Cerebellar nuclear complex (tissue), 1 donor: ENCODE measurements around the gene BAIAP3.

Experiments
- DNase-seq, 2 experiments: peaks; one replicate each; lab custom pipeline; 2025; lab: John Stamatoyannopoulos, UW

The BAIAP3 gene

DNA sequence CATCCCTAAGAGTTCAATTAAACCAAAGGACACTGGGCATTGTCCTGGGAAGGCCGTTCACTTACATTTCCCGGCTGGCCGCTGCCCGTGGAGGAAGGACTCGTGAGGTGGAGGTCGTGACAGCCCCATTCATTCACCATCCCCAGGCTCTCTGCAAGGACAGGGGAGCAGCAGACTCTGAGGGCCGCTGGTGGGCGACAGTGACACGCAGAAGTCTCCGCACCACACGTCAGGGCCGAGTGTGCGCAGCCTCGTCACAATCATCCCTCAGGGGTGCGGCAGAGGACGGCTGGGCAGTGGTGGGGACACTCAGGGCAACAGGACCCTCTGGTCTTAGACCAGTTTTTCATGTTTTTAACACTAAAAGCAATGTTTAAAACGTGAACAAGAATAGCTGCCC, 59.4 kb downstream of the BAIAP3 start:
- DNase-seq = no peak

DNA sequence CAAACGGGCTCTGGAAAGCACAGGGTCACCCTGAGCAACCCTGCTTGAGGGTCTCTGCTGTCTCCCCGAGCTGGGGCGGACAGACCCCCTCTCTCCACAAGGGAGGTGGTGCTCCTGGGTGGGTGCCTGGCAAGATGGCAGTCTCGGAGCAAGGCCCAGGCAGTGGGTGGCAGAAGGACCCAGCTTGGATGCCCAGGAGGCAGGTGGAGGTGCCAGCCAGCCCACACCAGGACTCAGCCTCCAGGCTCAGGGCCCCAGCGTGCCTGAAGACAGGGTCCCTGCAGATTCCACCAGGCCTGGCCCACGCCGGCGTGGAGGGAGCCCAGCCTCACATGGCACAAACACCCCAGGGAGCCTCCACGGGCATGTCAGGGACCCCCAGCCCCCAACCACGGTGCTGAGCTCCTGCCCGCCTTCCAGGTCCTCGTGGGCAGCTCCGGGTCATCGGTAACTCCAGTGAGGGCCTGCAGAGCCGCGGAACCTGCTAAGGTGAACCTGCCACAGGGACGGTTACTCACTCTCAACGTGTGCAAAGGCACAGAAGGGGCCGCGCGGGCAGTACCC, 60.2 kb downstream of the BAIAP3 start:
- no peak for DNase-seq

DNA sequence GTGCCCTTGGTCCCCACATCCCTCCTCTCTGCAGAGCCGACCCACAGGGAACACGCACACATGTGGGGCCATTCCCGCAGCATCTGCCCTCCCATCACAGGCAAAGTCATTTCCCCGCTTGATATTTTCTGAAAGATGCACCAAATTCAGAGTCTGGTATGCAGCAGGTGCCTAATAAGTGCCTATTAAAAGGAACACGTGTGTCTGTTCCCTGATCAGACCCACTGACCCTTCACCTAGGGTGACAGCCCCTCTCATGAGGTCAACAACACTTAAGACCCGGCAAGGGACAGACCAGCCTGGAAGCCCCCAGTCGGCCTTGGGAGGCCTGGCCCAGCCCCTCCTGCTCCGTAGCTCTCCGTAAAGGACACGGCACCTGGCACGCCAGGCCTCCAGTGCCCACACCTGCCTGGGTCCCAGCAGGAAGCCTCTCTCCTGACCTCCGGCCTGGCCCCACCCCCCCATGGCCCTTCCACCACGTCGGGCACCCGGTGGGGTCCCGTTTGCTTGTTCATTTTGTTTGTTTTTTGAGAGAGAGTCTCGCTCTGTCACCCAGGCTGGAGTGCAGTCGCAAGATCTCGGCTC, 61.0 kb downstream of the BAIAP3 start:
- DNase-seq = no peak

DNA sequence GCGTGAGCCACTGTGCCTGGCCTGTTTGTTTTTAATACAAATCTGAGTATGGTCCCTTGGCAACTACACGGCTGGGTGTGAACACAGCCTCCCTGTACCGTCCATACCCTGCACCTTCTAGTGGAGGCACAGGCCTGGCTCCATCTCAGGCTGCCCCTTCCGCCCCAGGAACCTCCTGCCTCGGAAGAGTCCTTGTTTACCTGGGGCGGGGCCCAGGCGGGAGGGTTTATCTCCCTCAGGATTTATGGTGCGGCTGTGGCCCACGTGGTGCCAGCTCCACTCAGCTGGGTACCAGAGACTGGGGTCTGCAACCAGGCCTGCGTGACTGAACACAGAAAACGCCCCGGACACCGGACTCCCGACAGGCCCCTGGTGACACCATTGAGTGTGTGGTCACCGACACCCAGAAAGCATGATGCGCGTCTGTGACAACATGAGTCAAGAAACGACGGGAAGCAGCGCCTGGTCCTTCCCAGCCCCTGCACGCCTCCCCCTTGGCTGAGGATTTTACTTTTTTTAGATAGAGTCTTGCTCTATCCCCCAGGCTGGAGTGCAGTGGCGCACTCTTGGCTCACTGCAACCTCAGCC, 62.1 kb downstream of the BAIAP3 start:
- DNase-seq = no peak

DNA sequence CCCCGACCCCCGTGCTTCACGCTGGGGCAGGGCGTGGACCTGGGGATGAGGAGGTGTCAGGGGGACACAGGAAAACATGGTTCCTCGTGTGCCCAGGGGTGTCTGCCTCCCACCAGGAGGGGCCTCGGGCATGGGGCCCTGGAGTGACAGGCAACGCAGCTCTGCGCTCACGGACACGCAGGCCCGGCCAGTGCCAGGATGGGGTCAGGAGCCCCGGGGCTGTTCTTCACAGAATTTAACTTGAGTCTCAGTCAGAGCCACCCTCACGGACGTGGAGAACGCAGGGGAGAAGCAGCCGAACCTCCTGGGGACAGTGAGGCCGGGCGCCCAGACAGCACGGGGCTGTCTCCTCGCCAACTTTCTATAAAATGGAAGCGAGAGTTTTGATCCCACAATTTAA, 64.3 kb downstream of the BAIAP3 start:
- DNase-seq = no peak

DNA sequence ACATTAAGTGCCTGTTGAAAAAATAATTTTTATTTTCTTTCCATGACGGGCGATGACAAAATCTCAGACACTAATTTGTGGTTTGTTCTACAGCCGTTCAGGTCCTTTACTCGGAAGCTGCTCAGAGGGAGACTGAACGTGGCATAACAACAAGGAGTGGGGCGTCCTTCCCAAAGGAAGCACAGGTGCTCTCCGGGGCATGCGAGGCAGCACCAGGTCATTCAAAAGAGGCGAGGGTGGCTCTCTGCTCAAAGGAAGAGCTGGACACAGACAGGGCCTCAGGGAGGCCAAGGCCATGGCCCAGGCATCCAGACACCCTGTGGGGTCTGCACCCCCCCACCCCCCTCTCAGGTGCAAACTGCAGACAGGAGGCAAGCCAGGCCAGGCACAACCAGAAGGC, 64.9 kb downstream of the BAIAP3 start:
- DNase-seq = no peak
